HepG2 (cell line): ENCODE measurements around the gene NDUFB5. TPM values are rescaled to one million over a fixed set of nuclear protein-coding genes. Genes with fewer than 3 reads are reported as not detected.

ENCODE experiments used
- CAMTA2 ChIP-seq: sonication (generic); formaldehyde crosslinking; IDR thresholded peaks from 2 replicates; pipeline ENCODE4 v1.4.0; 2020; ENCODE audit warnings: mild to moderate bottlenecking, missing genetic modification reagents, borderline replicate concordance
- CHCHD3 ChIP-seq: sonication (generic); formaldehyde crosslinking; IDR thresholded peaks from 2 replicates; pipeline ENCODE4 v1.8.0; 2022; ENCODE audit warnings: mild to moderate bottlenecking, missing genetic modification reagents, moderate library complexity
- GPN1 ChIP-seq: sonication (generic); formaldehyde crosslinking; IDR thresholded peaks from 2 replicates; pipeline ENCODE4 v1.5.1; 2020; ENCODE audit warnings: missing genetic modification reagents, borderline replicate concordance
- GZF1 ChIP-seq: sonication (generic); formaldehyde crosslinking; IDR thresholded peaks from 2 replicates; pipeline ENCODE4 v1.5.1; 2020; ENCODE audit warnings: mild to moderate bottlenecking, missing genetic modification reagents
- KAT7 ChIP-seq: IDR thresholded peaks from 2 replicates; pipeline ENCODE4 v1.6.1; 2018; ENCODE audit warnings: borderline replicate concordance, missing compliant biosample characterization
- MAFK ChIP-seq, 2 experiments: IDR thresholded peaks in 1 of 2; conservative IDR thresholded peaks in 1 of 2; 2 replicates each; pipeline ENCODE4 v1.6.1; 2011; ENCODE audit warnings: improper control_type of control experiment in 2 of 2, low read length in 2 of 2
- POLR2AphosphoS5 ChIP-seq: IDR thresholded peaks from 2 replicates; pipeline ENCODE4 v1.6.1; 2012; ENCODE audit warnings: low read depth, low read length
- SMARCE1 ChIP-seq: fragments of 450-650 bp; IDR thresholded peaks from 2 replicates; pipeline ENCODE4 v1.6.1; 2017; ENCODE audit warnings: borderline replicate concordance
- SNAPC2 ChIP-seq: sonication (generic); formaldehyde crosslinking; IDR thresholded peaks from 2 replicates; pipeline ENCODE4 v1.8.1; 2022; ENCODE audit warnings: mild to moderate bottlenecking, missing genetic modification reagents
- TBX3 ChIP-seq: fragments of 450-650 bp; IDR thresholded peaks from 2 replicates; pipeline ENCODE4 v1.6.1; 2017; ENCODE audit warnings: antibody characterized with exemption, mild to moderate bottlenecking, inconsistent platforms, borderline replicate concordance
- YY1 ChIP-seq: IDR thresholded peaks from 2 replicates; pipeline ENCODE4 v1.6.1; 2011; ENCODE audit warnings: low read length, low read depth, moderate library complexity, mild to moderate bottlenecking; ENCODE audit not compliant: insufficient read depth, insufficient replicate concordance
- ZFP1 ChIP-seq: IDR thresholded peaks from 2 replicates; pipeline ENCODE4 v1.6.1; 2016
- ZNF10 ChIP-seq: sonication (generic); formaldehyde crosslinking; IDR thresholded peaks from 2 replicates; pipeline ENCODE4 v1.4.0; 2020; ENCODE audit warnings: mild to moderate bottlenecking, low read depth, missing genetic modification reagents, borderline replicate concordance
- ZNF143 ChIP-seq: sonication (generic); formaldehyde crosslinking; IDR thresholded peaks from 2 replicates; pipeline ENCODE4 v1.4.0; 2020; ENCODE audit warnings: missing genetic modification reagents
- ZNF615 ChIP-seq: sonication (generic); formaldehyde crosslinking; IDR thresholded peaks from 2 replicates; pipeline ENCODE4 v1.5.0; 2020; ENCODE audit warnings: mild to moderate bottlenecking, missing genetic modification reagents, borderline replicate concordance
- polyA plus RNA-seq, 8 experiments: library from polyadenylated mRNA; depleted of rRNA in 3 of 8; stranded (reverse) in 7 of 8; unstranded in 1 of 8; fragments of >200 nt; fragmentation: Illumina TruSeq in 4 of 8; extraction: Trizol in 4 of 8; gene quantifications; 2 replicates each; pipeline versions ENCODE4 v1.2.1 to v1.2.3, GENCODE V29; 2011 to 2016; ENCODE audit warnings: low read depth in 4 of 8, missing spikeins in 1 of 8, mixed read lengths in 1 of 8; ENCODE audit not compliant: insufficient read depth in 1 of 8
- total RNA-seq, 5 experiments: library from RNA; depleted of rRNA; stranded (reverse); fragments of >200 nt; fragmentation: Illumina TruSeq; extraction: Trizol; gene quantifications; 2 replicates each; pipeline ENCODE4 v1.2.3, GENCODE V29; 2016; ENCODE audit warnings: low read depth in 1 of 5
- TF ChIP-seq, protein P1 (sequence below): sonication (generic); formaldehyde crosslinking; IDR thresholded peaks from 2 replicates; pipeline ENCODE4 v1.4.0; 2020; ENCODE audit warnings: missing genetic modification reagents, borderline replicate concordance
- TF ChIP-seq, protein P2 (sequence below): sonication (generic); formaldehyde crosslinking; conservative IDR thresholded peaks from 2 replicates; pipeline ENCODE4 v1.8.0; 2022; ENCODE audit warnings: mild to moderate bottlenecking, moderate library complexity, missing genetic modification reagents
- TF ChIP-seq, protein P3 (sequence below): conservative IDR thresholded peaks from 2 replicates; pipeline ENCODE4 v1.6.1; 2018; ENCODE audit warnings: missing genetic modification reagents
- TF ChIP-seq, protein P4 (sequence below): sonication (generic); formaldehyde crosslinking; IDR thresholded peaks from 2 replicates; pipeline ENCODE4 v1.5.1; 2020; ENCODE audit warnings: missing genetic modification reagents, mild to moderate bottlenecking, borderline replicate concordance

Gene NDUFB5
- total and polyA plus RNA-seq, 2 of the 13 experiments (the other 11 are each of a cell fraction or from before 2014, with no cell fraction given) = 43.3 to 120 TPM

DNA sequence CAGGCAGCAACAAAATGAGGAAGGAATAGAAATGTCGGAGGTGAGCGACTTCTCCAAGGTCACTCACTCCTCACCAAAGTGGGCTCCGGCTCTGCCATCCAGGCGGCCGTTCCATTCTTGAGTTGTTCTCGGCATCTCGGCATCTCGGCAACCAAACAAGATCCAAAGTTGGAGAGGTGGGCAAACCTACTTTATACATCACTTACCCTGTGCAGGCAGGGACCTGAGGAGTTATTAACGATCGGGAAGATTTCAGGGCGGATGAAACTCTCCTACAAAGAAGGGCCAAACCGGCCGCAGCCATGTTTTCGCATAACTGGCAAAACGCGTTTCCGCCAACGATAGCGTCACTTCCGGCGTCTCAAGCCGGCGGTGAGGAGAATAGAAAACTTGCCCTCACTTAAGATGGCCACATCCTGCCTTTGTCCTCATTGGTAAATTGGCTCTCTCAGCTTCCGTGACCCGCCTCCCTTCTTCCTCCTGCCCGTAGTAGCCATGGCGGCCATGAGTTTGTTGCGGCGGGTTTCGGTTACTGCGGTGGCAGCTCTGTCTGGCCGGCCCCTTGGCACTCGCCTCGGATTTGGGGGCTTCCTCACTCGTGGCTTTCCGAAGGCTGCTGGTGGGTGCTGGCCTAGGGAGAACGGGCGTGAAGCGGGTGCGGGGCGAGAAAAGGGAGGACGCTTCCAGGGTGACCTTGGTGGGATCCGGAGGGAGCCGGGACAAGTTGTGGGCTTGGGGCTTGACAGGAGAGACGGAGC is at the start of gene NDUFB5, which contains the start of gene MRPL47 (continued):
- TF ChIP-seq, protein P1, sequence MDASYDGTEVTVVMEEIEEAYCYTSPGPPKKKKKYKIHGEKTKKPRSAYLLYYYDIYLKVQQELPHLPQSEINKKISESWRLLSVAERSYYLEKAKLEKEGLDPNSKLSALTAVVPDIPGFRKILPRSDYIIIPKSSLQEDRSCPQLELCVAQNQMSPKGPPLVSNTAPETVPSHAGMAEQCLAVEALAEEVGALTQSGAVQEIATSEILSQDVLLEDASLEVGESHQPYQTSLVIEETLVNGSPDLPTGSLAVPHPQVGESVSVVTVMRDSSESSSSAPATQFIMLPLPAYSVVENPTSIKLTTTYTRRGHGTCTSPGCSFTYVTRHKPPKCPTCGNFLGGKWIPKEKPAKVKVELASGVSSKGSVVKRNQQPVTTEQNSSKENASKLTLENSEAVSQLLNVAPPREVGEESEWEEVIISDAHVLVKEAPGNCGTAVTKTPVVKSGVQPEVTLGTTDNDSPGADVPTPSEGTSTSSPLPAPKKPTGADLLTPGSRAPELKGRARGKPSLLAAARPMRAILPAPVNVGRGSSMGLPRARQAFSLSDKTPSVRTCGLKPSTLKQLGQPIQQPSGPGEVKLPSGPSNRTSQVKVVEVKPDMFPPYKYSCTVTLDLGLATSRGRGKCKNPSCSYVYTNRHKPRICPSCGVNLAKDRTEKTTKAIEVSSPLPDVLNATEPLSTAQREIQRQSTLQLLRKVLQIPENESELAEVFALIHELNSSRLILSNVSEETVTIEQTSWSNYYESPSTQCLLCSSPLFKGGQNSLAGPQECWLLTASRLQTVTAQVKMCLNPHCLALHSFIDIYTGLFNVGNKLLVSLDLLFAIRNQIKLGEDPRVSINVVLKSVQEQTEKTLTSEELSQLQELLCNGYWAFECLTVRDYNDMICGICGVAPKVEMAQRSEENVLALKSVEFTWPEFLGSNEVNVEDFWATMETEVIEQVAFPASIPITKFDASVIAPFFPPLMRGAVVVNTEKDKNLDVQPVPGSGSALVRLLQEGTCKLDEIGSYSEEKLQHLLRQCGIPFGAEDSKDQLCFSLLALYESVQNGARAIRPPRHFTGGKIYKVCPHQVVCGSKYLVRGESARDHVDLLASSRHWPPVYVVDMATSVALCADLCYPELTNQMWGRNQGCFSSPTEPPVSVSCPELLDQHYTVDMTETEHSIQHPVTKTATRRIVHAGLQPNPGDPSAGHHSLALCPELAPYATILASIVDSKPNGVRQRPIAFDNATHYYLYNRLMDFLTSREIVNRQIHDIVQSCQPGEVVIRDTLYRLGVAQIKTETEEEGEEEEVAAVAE (CRISPR knock-in tag) = peak; percentile 65
- peak; percentile 54; the same call in 1 of the 2 replicates for TF ChIP-seq ZFP1 (CRISPR knock-in tag)
- TF ChIP-seq POLR2AphosphoS5 = peak; percentile 93
- TF ChIP-seq, protein P2, sequence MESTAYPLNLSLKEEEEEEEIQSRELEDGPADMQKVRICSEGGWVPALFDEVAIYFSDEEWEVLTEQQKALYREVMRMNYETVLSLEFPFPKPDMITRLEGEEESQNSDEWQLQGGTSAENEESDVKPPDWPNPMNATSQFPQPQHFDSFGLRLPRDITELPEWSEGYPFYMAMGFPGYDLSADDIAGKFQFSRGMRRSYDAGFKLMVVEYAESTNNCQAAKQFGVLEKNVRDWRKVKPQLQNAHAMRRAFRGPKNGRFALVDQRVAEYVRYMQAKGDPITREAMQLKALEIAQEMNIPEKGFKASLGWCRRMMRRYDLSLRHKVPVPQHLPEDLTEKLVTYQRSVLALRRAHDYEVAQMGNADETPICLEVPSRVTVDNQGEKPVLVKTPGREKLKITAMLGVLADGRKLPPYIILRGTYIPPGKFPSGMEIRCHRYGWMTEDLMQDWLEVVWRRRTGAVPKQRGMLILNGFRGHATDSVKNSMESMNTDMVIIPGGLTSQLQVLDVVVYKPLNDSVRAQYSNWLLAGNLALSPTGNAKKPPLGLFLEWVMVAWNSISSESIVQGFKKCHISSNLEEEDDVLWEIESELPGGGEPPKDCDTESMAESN (CRISPR knock-in tag) = 0 out of 2 replicates have a peak, but pooled peaks have one; percentile 20
- TF ChIP-seq, protein P3, sequence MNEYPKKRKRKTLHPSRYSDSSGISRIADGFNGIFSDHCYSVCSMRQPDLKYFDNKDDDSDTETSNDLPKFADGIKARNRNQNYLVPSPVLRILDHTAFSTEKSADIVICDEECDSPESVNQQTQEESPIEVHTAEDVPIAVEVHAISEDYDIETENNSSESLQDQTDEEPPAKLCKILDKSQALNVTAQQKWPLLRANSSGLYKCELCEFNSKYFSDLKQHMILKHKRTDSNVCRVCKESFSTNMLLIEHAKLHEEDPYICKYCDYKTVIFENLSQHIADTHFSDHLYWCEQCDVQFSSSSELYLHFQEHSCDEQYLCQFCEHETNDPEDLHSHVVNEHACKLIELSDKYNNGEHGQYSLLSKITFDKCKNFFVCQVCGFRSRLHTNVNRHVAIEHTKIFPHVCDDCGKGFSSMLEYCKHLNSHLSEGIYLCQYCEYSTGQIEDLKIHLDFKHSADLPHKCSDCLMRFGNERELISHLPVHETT (CRISPR knock-in tag) = no peak
- TF ChIP-seq ZNF143 (CRISPR knock-in tag) = 0 out of 2 replicates have a peak, but pooled peaks have one; percentile 25
- TF ChIP-seq SMARCE1 = no peak
- TF ChIP-seq MAFK (conservative IDR thresholded peaks at IDR 0.05 in 1 of 2, IDR thresholded peaks at IDR 0.05 in 1 of 2; ENCODE audit: low read length in 2 of 2) = peak in 1 of 2 experiments; percentile 51; a peak in 1 of 4 replicates
- no peak for TF ChIP-seq ZNF615 (CRISPR knock-in tag)
- peak; percentile 74 for TF ChIP-seq KAT7 (CRISPR knock-in tag)
- TF ChIP-seq TBX3 = no peak
- TF ChIP-seq SNAPC2 (CRISPR knock-in tag) = no peak
- no peak for TF ChIP-seq CAMTA2
- TF ChIP-seq, protein P4, sequence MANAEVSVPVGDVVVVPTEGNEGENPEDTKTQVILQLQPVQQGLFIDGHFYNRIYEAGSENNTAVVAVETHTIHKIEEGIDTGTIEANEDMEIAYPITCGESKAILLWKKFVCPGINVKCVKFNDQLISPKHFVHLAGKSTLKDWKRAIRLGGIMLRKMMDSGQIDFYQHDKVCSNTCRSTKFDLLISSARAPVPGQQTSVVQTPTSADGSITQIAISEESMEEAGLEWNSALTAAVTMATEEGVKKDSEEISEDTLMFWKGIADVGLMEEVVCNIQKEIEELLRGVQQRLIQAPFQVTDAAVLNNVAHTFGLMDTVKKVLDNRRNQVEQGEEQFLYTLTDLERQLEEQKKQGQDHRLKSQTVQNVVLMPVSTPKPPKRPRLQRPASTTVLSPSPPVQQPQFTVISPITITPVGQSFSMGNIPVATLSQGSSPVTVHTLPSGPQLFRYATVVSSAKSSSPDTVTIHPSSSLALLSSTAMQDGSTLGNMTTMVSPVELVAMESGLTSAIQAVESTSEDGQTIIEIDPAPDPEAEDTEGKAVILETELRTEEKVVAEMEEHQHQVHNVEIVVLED (CRISPR knock-in tag) = peak; percentile 93
- no peak for TF ChIP-seq CHCHD3
- no peak; the same call in 1 of the 2 replicates for TF ChIP-seq GZF1 (CRISPR knock-in tag)
- peak; percentile 100 for TF ChIP-seq YY1
- TF ChIP-seq GPN1 = no peak
- TF ChIP-seq ZNF10 (CRISPR knock-in tag) = no peak
